Measurements from ENCODE around the gene NT5DC3.

The NT5DC3 gene

DNA sequence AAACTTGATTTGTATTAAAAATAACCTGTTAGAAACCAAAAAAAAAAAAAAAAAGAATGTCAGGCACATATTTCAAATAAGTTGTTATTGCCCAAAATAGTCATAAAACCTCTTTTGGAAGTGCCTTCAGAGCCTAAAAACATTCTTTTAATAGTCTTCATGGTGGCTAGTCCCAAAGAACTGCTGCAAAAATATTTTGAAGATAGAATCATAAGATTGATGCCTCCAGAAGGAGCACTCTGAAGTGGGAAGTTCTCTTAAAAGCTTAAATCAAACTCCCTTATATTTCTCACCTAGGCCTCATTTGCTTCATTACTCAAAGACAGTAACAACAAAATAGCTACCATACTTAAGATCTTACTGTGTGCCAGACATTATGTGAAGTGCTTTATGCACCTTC is 27.2 kb upstream of the NT5DC3 start:
- no peak overlapping the region for H3K4me3 Mint-ChIP-seq

DNA sequence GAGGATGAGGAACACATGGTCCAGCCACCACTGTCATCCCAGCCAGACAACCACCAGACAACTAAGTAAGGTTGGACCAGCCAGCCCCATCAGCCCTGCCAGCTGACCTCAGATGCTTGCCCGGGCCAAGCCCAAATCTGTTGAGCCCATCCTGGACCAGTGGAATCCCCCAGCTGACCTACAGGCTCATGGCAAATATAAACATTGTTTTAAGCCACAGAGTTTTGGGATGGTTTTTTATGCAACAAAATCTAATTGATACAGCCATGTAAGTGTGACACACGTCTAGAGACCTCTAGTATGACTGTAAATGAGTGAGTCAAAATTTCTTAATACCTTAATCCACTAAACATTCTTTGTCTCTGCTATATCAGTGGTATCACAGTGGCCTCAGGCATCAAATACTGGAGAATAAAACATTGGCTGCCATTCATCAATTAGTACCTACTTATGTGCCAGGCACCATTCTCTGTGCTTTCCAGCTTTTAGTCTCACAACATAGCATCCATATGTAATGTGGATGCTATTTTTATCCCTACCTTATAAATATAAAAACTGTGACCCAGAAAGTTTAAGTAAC is 24.2 kb upstream of the NT5DC3 start:
- DNase-seq, result no peak
- no peak overlapping the region for H3K4me3 Mint-ChIP-seq
- H3K9me3 Mint-ChIP-seq, result no peaks in the 10 kb centered on the region
- no peaks in the 10 kb centered on the region for H3K27me3 Mint-ChIP-seq
- no peaks in the 10 kb centered on the region for H3K4me1 Mint-ChIP-seq (ENCODE audit: low read depth)
- H3K36me3 Mint-ChIP-seq (ENCODE audit: low read depth), result no peaks in the 10 kb centered on the region
- no peak overlapping the region for H3K27ac Mint-ChIP-seq

More for the DNA sequence above, 27.2 kb upstream of the NT5DC3 start:
- no peaks in the 10 kb centered on the region for H3K36me3 Mint-ChIP-seq (ENCODE audit: low read depth)
- no peaks in the 10 kb centered on the region for H3K4me1 Mint-ChIP-seq (ENCODE audit: low read depth)
- no peaks in the 10 kb centered on the region for H3K9me3 Mint-ChIP-seq
- H3K27me3 Mint-ChIP-seq, result no peaks in the 10 kb centered on the region
- no peak overlapping the region for H3K27ac Mint-ChIP-seq
- DNase-seq, result no peak

GRCh38 chr12:103864710-103865109 is 23.7 kb upstream of the NT5DC3 start:
- Mint-ChIP-seq H3K4me3 (no peak overlapping the region), H3K4me1 (ENCODE audit: low read depth) (no peaks in the 10 kb centered on the region), H3K9me3 (no peaks in the 10 kb centered on the region), H3K27me3 (no peaks in the 10 kb centered on the region), H3K36me3 (ENCODE audit: low read depth) (no peaks in the 10 kb centered on the region), H3K27ac (no peak overlapping the region)
- no peak for DNase-seq

DNA sequence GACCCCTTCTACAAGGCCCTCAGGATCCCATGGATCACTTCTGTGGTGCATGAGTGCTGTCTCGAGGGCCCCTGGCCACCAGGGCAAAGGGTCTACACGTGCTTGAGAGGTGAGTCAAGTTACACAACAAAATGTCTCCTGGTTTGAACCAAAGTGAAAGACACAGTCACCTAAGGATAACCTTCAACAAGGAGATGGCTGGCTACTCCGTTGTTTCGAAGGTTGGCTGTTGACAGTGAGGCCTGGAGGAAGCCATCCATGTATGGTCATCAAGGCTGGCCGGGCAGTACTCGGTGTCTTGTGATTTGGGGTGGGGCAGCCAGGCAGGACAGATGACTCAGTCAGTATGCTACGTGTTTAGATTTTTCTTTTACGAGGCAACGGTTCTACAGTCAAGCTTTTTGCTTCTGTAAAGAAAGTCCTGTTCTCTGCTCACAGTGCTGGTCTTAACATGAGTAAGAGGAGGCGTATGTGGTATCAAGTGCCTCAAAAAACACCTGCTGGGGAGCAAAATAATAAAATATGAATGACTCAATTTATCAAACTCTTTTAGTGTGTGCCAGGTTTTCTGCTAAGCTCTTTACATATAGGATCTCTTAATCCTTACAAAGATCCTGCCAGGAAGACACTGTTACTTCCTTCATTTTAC is 18.0 kb upstream of the NT5DC3 start:
- DNase-seq, result no peak
- H3K9me3 Mint-ChIP-seq, result no peaks in the 10 kb centered on the region
- no peak overlapping the region for H3K4me3 Mint-ChIP-seq
- peaks cover 3% of the 10 kb centered on the region for H3K27me3 Mint-ChIP-seq
- no peaks in the 10 kb centered on the region for H3K36me3 Mint-ChIP-seq (ENCODE audit: low read depth)
- H3K27ac Mint-ChIP-seq, result no peak overlapping the region
- H3K4me1 Mint-ChIP-seq (ENCODE audit: low read depth), result no peaks in the 10 kb centered on the region

GRCh38 chr12:103858335-103858734 is 17.3 kb upstream of the NT5DC3 start:
- Mint-ChIP-seq H3K27ac (no peak overlapping the region), H3K36me3 (ENCODE audit: low read depth) (no peaks in the 10 kb centered on the region), H3K4me1 (ENCODE audit: low read depth) (no peaks in the 10 kb centered on the region), H3K27me3 (peaks cover 3% of the 10 kb centered on the region), H3K9me3 (no peaks in the 10 kb centered on the region), H3K4me3 (no peak overlapping the region)
- DNase-seq, result no peak

GRCh38 chr12:103857164-103857563 is 16.1 kb upstream of the NT5DC3 start:
- DNase-seq, result no peak
- H3K4me3 Mint-ChIP-seq, result no peak overlapping the region
- H3K9me3 Mint-ChIP-seq, result no peaks in the 10 kb centered on the region
- H3K27me3 Mint-ChIP-seq, result peaks cover 3% of the 10 kb centered on the region
- H3K27ac Mint-ChIP-seq, result no peak overlapping the region
- H3K36me3 Mint-ChIP-seq (ENCODE audit: low read depth), result no peaks in the 10 kb centered on the region
- H3K4me1 Mint-ChIP-seq (ENCODE audit: low read depth), result no peaks in the 10 kb centered on the region

DNA sequence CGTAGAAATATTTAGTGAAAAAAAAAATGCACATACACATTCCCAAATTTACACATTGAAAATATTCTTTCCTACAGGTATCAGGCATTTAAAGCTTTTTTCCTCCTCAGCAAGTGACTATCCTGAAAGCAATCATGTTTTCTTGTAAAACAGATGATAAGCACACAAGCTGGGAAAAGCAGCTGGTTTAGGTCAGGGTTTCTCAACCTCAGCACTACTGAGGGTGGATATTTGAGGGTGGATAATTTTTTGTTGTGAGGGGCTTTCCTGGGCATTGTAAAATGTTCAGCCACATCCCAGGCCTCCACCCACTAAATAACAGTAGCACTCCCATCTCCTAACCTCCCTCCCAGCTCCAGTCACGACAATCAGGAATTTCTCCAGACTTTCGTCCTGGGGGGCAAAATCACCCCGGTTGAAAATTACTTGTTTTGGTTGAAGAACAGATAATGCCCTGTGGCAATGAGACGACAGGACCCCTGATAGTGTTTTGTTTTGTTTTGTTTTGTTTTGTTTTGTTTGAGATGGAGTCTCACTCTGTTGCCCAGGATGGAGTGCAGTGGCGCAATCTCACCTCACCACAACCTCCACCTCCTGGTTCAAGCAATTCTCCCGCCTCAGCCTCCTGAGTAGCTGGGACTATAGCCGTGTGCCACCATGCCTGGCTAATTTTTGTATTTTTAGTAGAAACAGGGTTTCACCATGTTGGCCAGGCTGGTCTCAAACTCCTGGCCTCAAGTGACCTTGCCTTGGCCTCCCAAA is 15.0 kb upstream of the NT5DC3 start:
- Mint-ChIP-seq H3K27me3 (peaks cover 3% of the 10 kb centered on the region), H3K27ac (no peak overlapping the region), H3K4me3 (no peak overlapping the region), H3K36me3 (ENCODE audit: low read depth) (no peaks in the 10 kb centered on the region), H3K9me3 (no peaks in the 10 kb centered on the region), H3K4me1 (ENCODE audit: low read depth) (peaks cover 2% of the 10 kb centered on the region)
- no peak for DNase-seq

- peaks cover 3% of the 10 kb centered on the region for H3K27me3 Mint-ChIP-seq
- H3K27ac Mint-ChIP-seq, result no peak overlapping the region
- H3K9me3 Mint-ChIP-seq, result no peaks in the 10 kb centered on the region
- no peak overlapping the region for H3K4me3 Mint-ChIP-seq
- no peaks in the 10 kb centered on the region for H3K36me3 Mint-ChIP-seq (ENCODE audit: low read depth)
- no peak for DNase-seq
- H3K4me1 Mint-ChIP-seq (ENCODE audit: low read depth), result peaks cover 4% of the 10 kb centered on the region
Observed at GRCh38 chr12:103855036-103855712, 14.1 kb upstream of the NT5DC3 start.

GRCh38 chr12:103854372-103854973 is 13.4 kb upstream of the NT5DC3 start:
- peaks cover 4% of the 10 kb centered on the region for H3K4me1 Mint-ChIP-seq (ENCODE audit: low read depth)
- H3K27me3 Mint-ChIP-seq, result peaks cover 3% of the 10 kb centered on the region
- no peak overlapping the region for H3K4me3 Mint-ChIP-seq
- no peaks in the 10 kb centered on the region for H3K9me3 Mint-ChIP-seq
- no peaks in the 10 kb centered on the region for H3K36me3 Mint-ChIP-seq (ENCODE audit: low read depth)
- H3K27ac Mint-ChIP-seq, result no peak overlapping the region
- DNase-seq, result no peak

DNA sequence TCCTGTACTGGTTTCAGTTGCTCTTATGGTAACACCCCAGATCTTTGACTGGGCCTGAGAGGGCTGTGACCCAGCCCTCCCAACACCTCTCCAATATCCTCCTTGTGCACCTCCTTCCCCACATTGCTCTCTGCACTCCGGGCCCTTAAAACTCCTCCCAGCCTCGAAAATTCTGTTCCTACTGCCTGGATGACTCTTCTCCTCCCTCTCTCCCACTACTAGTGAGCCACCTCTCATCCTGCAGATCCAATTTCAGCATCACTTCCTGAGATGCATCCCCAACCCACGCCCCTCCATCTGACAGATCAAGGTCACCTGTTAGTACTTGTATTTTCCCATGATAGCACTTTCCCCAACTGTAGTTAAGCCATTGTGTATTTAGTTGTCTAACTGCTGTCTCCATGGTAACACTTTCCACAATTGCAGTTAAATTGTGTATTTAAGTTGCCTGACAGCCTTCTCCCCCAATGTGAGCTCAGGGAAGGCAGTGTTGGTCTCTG is 11.5 kb upstream of the NT5DC3 start:
- H3K36me3 Mint-ChIP-seq (ENCODE audit: low read depth), result no peaks in the 10 kb centered on the region
- DNase-seq, result no peak
- H3K9me3 Mint-ChIP-seq, result no peaks in the 10 kb centered on the region
- no peak overlapping the region for H3K4me3 Mint-ChIP-seq
- H3K4me1 Mint-ChIP-seq (ENCODE audit: low read depth), result peaks cover 4% of the 10 kb centered on the region
- H3K27ac Mint-ChIP-seq, result no peak overlapping the region
- peaks cover 3% of the 10 kb centered on the region for H3K27me3 Mint-ChIP-seq

GRCh38 chr12:103851127-103851526 is 10.1 kb upstream of the NT5DC3 start:
- H3K4me1 Mint-ChIP-seq (ENCODE audit: low read depth), result peaks cover 4% of the 10 kb centered on the region
- H3K9me3 Mint-ChIP-seq, result no peaks in the 10 kb centered on the region
- H3K27me3 Mint-ChIP-seq, result peaks cover 3% of the 10 kb centered on the region
- peak overlapping the region; percentile 24 for H3K27ac Mint-ChIP-seq
- H3K4me3 Mint-ChIP-seq, result no peak overlapping the region
- H3K36me3 Mint-ChIP-seq (ENCODE audit: low read depth), result no peaks in the 10 kb centered on the region
- no peak for DNase-seq

DNA sequence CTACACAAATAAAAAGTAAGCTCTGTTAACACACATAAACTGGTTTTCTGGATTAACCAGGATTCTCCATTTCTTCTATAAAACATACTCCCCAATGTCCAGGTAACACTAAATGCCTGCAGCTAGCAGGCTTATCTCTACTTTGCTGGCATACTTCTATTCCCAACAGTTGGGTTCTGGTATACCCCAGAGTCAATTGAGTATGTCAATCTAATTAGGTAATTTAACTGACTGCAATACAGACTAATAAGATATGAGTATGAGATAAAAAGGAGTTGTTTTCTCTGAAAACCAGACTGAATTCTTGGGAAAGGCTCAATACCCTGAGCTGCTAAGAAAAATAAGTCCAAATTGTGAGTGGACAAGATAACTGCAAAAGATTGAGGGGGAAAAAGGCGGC is 9.4 kb upstream of the NT5DC3 start:
- Mint-ChIP-seq H3K27ac (no peak overlapping the region), H3K36me3 (ENCODE audit: low read depth) (no peaks in the 10 kb centered on the region), H3K4me3 (no peak overlapping the region), H3K9me3 (no peaks in the 10 kb centered on the region), H3K4me1 (ENCODE audit: low read depth) (peaks cover 4% of the 10 kb centered on the region), H3K27me3 (peaks cover 3% of the 10 kb centered on the region)
- DNase-seq, result no peak

DNA sequence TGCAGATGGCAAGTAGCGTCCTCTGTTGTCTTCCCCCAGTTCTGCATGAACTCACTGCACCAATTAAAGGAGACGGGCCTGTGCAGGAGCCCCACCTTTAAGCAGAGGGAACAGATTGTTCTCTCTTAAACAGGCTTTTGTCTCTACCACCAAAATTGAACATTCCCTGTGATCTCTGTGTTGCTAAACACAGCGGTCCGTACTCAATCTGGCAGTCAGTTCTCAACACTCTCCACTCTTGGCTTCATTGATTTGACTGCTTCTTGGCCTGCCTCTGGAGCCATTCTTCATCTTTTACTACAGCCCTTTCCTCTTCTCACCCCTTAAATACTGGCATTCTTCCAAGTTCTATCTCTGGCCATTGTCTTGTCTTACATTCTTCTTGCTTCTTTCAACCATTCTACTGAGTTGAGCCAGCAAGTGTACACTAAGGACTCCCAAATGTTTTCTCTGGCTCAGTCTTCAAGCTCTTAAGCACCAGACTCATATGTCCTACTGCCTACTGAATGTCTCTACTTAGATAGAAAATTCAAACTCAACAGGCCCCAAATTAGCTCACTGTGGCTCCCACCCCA is 8.0 kb upstream of the NT5DC3 start:
- no peak overlapping the region for H3K4me3 Mint-ChIP-seq
- DNase-seq, result no peak
- no peaks in the 10 kb centered on the region for H3K36me3 Mint-ChIP-seq (ENCODE audit: low read depth)
- H3K27ac Mint-ChIP-seq, result no peak overlapping the region
- no peaks in the 10 kb centered on the region for H3K9me3 Mint-ChIP-seq
- peaks cover 4% of the 10 kb centered on the region for H3K4me1 Mint-ChIP-seq (ENCODE audit: low read depth)
- H3K27me3 Mint-ChIP-seq, result no peaks in the 10 kb centered on the region

DNA sequence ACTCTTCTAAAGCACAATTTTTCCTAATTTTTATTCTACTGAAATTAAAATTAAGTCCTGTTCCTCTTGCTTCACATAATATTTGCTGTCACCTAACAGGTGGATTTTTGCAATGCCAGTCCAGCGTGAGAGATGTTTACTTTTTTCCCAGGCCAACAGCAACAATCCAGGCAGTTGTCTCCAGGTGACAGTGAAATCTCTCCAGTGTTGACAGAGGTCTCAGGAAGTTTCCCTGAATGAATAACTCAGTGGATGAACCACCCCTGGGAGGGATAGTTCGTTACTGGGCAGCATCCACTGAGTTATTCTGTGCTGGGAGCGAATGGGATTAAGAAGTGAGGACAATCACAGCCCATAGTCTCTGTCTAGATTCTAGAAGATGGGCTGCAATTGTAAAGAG is 7.1 kb upstream of the NT5DC3 start:
- no peak for DNase-seq
- Mint-ChIP-seq H3K27me3 (no peaks in the 10 kb centered on the region), H3K9me3 (no peaks in the 10 kb centered on the region), H3K36me3 (ENCODE audit: low read depth) (no peaks in the 10 kb centered on the region), H3K4me3 (no peak overlapping the region), H3K4me1 (ENCODE audit: low read depth) (peaks cover 4% of the 10 kb centered on the region), H3K27ac (no peak overlapping the region)
